Uterus (tissue), 4 donors: Measurements from ENCODE around the gene MYOCD. TPM values are rescaled to one million over a fixed set of nuclear protein-coding genes. Genes with fewer than 3 reads are reported as not detected.

ENCODE experiments used
- DNase-seq, 2 donors: peaks; one replicate each; pipeline ENCODE4 v3.0.0-alpha.2; 2019 to 2020
- H3K27ac ChIP-seq, 2 donors: fragments of 200-600 bp; sonication (generic); 1 replicate in 1 of 2; 2 replicates in 1 of 2; pipeline ENCODE4 v1.5.1; 2016 to 2018
- H3K27me3 ChIP-seq, 2 donors: fragments of 200-600 bp; sonication (generic); one replicate each; pipeline ENCODE4 v1.5.1; 2018 to 2019; ENCODE audit warnings: control low read depth in 1 of 2
- H3K36me3 ChIP-seq, 2 donors: fragments of 200-600 bp; sonication (generic); one replicate each; pipeline ENCODE4 v1.5.1; 2019; ENCODE audit warnings: control low read depth in 1 of 2
- H3K4me1 ChIP-seq, 2 donors: fragments of 200-600 bp; sonication (generic); one replicate each; pipeline ENCODE4 v1.5.1; 2018 to 2019; ENCODE audit warnings: control low read depth in 1 of 2
- H3K4me3 ChIP-seq, 2 donors: fragments of 200-600 bp; sonication (generic); 1 replicate in 1 of 2; 2 replicates in 1 of 2; pipeline ENCODE4 v1.5.1; 2018 to 2019; ENCODE audit warnings: mild to moderate bottlenecking in 1 of 2
- H3K9me3 ChIP-seq, 2 donors: fragments of 200-600 bp; sonication (generic); one replicate each; pipeline ENCODE4 v1.5.1; 2019; ENCODE audit warnings: control low read depth in 1 of 2
- CTCF ChIP-seq, 4 experiments: fragments of 200-600 bp in 2 of 4; fragments of 450-650 bp in 2 of 4; sonication (generic) in 2 of 4; IDR thresholded peaks; one replicate each; pipeline ENCODE4 v1.5.1; 2016 to 2019; ENCODE audit warnings: antibody characterized with exemption in 4 of 4, mild to moderate bottlenecking in 2 of 4, moderate library complexity in 1 of 4
- POLR2A ChIP-seq, 2 donors: fragments of 450-650 bp; IDR thresholded peaks; one replicate each; pipeline ENCODE4 v1.6.1; 2016; ENCODE audit warnings: antibody characterized with exemption in 2 of 2, mild to moderate bottlenecking in 1 of 2, moderate library complexity in 1 of 2
- intact Hi-C: fragments of 100-400 bp; cut with DNase I; formaldehyde crosslinking; loops from one replicate; pipeline ENCODE4 v1.15.1; 2023; ENCODE audit warnings: low total_unique reads
- total RNA-seq, 4 donors: library from RNA; depleted of rRNA in 3 of 4; stranded (reverse); fragments of >200 nt in 3 of 4; gene quantifications; one replicate each; pipeline versions ENCODE4 v1.1.0 to v1.2.4, GENCODE V29; 2014 to 2023
- donor health status: DM: yes; HTN: yes; CAD: no.

MYOCD gene
- total RNA-seq, 4 donors from 2014 or later, result 3.3 to 54.6 (median 14.6) TPM

GRCh38 chr17:12712941-12713340, 47.3 kb downstream of the MYOCD start:
- H3K4me1 ChIP-seq, result no peaks in the 10 kb centered on the region
- no peaks in the 10 kb centered on the region for H3K27me3 ChIP-seq
- intact Hi-C loops, result no loop called here
- no peaks in the 10 kb centered on the region for H3K9me3 ChIP-seq
- no peaks in the 10 kb centered on the region for H3K36me3 ChIP-seq
- H3K4me3 ChIP-seq, result no peak overlapping the region
- DNase-seq, result no peak
- H3K27ac ChIP-seq, result peak overlapping the region in 1 of 2 donors; percentile 8
- TF ChIP-seq CTCF (IDR thresholded peaks at IDR 0.05) (no peak), POLR2A (IDR thresholded peaks at IDR 0.05) (no peak)

- H3K27ac ChIP-seq, result no peak overlapping the region
- no peak overlapping the region for H3K4me3 ChIP-seq
- DNase-seq, result no peak
- no peaks in the 10 kb centered on the region for H3K36me3 ChIP-seq
- intact Hi-C loops, result no loop called here
- no peak for TF ChIP-seq POLR2A (IDR thresholded peaks at IDR 0.05)
- TF ChIP-seq CTCF (IDR thresholded peaks at IDR 0.05), result no peak
- no peaks in the 10 kb centered on the region for H3K9me3 ChIP-seq
- H3K27me3 ChIP-seq, result no peaks in the 10 kb centered on the region
- no peaks in the 10 kb centered on the region for H3K4me1 ChIP-seq
Observed at GRCh38 chr17:12719948-12720347, 54.3 kb downstream of the MYOCD start.

- no peaks in the 10 kb centered on the region for H3K4me1 ChIP-seq
- no peaks in the 10 kb centered on the region for H3K9me3 ChIP-seq
- no peak overlapping the region for H3K27ac ChIP-seq
- intact Hi-C loops, result no loop called here
- DNase-seq, result no peak
- no peaks in the 10 kb centered on the region for H3K36me3 ChIP-seq
- TF ChIP-seq POLR2A (IDR thresholded peaks at IDR 0.05) (no peak), CTCF (IDR thresholded peaks at IDR 0.05) (no peak)
- H3K27me3 ChIP-seq, result no peaks in the 10 kb centered on the region
- no peak overlapping the region for H3K4me3 ChIP-seq
Observed at GRCh38 chr17:12721581-12721980, 55.9 kb downstream of the MYOCD start.

- DNase-seq, result no peak
- H3K27ac ChIP-seq, result no peak overlapping the region
- no peak overlapping the region for H3K4me3 ChIP-seq
- TF ChIP-seq POLR2A (IDR thresholded peaks at IDR 0.05) (no peak), CTCF (IDR thresholded peaks at IDR 0.05) (no peak)
- H3K27me3 ChIP-seq, result no peaks in the 10 kb centered on the region
- no peaks in the 10 kb centered on the region for H3K9me3 ChIP-seq
- no peaks in the 10 kb centered on the region for H3K4me1 ChIP-seq
- intact Hi-C loops, result no loop called here
- H3K36me3 ChIP-seq, result no peaks in the 10 kb centered on the region
Observed at GRCh38 chr17:12722282-12722681, 56.6 kb downstream of the MYOCD start.

GRCh38 chr17:12726131-12726530, 60.4 kb downstream of the MYOCD start:
- no peak overlapping the region for H3K4me3 ChIP-seq
- DNase-seq, result no peak
- H3K27me3 ChIP-seq, result no peaks in the 10 kb centered on the region
- H3K36me3 ChIP-seq, result no peaks in the 10 kb centered on the region
- TF ChIP-seq POLR2A (IDR thresholded peaks at IDR 0.05) (no peak), CTCF (IDR thresholded peaks at IDR 0.05) (no peak)
- H3K27ac ChIP-seq, result peak overlapping the region in 1 of 2 donors; percentile 46
- intact Hi-C loops, result no loop called here
- H3K9me3 ChIP-seq, result no peaks in the 10 kb centered on the region
- H3K4me1 ChIP-seq, result no peaks in the 10 kb centered on the region
